SK-N-MC (cell line): ENCODE results near the gene SYTL3.
A peak's percentile ranks its signal among the peaks of the same experiment; 100 is the strongest.
"Not testable (repeated sequence)": the region's sequence is repeated elsewhere in the genome, so short reads cannot be mapped to it uniquely, and the experiment has no call there.

Experiments used
- DNase-seq: peaks from one replicate; pipeline ENCODE4 v3.0.0-alpha.2; 2011; ENCODE audit warnings: low read depth, low spot score
- H3K27ac ChIP-seq: fragments of 200-600 bp; sonication (generic); 2 replicates; pipeline ENCODE4 v1.5.1; 2016; ENCODE audit warnings: mixed run types
- H3K36me3 ChIP-seq: fragments of 200-600 bp; sonication (generic); 2 replicates; pipeline ENCODE4 v1.6.1; 2017; ENCODE audit warnings: antibody characterized with exemption, low read length, mixed read lengths; ENCODE audit not compliant: insufficient read depth
- H3K4me3 ChIP-seq: fragments of 200-600 bp; sonication (generic); 2 replicates; pipeline ENCODE4 v1.5.1; 2016
- H3K9ac ChIP-seq: fragments of 200-600 bp; sonication (generic); 2 replicates; pipeline ENCODE4 v1.8.0; 2017; ENCODE audit warnings: mixed run types, mixed read lengths; ENCODE audit not compliant: insufficient read length
- H3K9me3 ChIP-seq: fragments of 200-600 bp; sonication (generic); 2 replicates; pipeline ENCODE4 v1.6.1; 2017; ENCODE audit warnings: low read depth, mild to moderate bottlenecking, antibody characterized with exemption, low read length, moderate library complexity, mixed read lengths
- EZH2 ChIP-seq: fragments of 200-600 bp; sonication (generic); IDR thresholded peaks from one replicate; pipeline ENCODE4 v1.6.1; 2017; ENCODE audit warnings: antibody characterized with exemption
- FOXP2 ChIP-seq: optimal IDR thresholded peaks from 2 replicates; pipeline ENCODE3; 2011; ENCODE audit warnings: mild to moderate bottlenecking, moderate library complexity; ENCODE audit not compliant: insufficient read depth; ENCODE audit errors: extremely low read length, control extremely low read depth
- POLR2AphosphoS5 ChIP-seq: IDR thresholded peaks from 2 replicates; pipeline ENCODE4 v1.6.1; 2012; ENCODE audit warnings: mild to moderate bottlenecking, low read depth, low read length, borderline replicate concordance

Gene SYTL3

DNA sequence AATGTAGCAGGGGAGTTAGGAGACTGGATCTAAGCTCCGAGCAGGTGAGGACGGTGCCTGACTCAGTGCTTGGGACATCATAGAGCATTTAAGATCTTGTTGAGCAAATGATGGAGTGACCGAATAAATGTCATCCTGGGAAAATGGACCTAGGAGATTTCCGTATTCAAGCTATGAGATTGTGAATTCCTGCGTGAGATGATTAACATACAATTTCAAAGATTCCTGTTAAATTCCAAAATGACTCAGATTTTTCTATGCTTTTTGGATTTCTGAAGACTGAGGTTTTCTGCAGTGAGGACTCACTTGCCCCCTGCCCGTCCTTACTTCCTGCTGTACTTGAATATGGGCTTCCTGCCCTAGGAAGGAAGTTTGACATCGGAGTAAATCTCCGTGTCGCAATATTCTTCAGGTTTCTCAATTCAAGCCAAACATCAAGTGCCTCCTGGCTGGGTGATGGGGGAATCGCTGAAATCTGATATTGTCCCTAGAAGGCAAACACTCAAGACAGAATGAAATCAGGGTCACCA is 5.2 kb downstream of the SYTL3 start:
- 0 out of 2 replicates have a peak overlapping the region, but pooled peaks have one; percentile 19 for H3K4me3 ChIP-seq
- no peaks in the 10 kb centered on the region for H3K9me3 ChIP-seq
- H3K36me3 ChIP-seq: no peaks in the 10 kb centered on the region
- DNase-seq: no peak
- no peak overlapping the region for H3K9ac ChIP-seq
- TF ChIP-seq EZH2 (no peak), POLR2AphosphoS5 (no peak), FOXP2 (no peak)
- H3K27ac ChIP-seq: no peak overlapping the region

DNA sequence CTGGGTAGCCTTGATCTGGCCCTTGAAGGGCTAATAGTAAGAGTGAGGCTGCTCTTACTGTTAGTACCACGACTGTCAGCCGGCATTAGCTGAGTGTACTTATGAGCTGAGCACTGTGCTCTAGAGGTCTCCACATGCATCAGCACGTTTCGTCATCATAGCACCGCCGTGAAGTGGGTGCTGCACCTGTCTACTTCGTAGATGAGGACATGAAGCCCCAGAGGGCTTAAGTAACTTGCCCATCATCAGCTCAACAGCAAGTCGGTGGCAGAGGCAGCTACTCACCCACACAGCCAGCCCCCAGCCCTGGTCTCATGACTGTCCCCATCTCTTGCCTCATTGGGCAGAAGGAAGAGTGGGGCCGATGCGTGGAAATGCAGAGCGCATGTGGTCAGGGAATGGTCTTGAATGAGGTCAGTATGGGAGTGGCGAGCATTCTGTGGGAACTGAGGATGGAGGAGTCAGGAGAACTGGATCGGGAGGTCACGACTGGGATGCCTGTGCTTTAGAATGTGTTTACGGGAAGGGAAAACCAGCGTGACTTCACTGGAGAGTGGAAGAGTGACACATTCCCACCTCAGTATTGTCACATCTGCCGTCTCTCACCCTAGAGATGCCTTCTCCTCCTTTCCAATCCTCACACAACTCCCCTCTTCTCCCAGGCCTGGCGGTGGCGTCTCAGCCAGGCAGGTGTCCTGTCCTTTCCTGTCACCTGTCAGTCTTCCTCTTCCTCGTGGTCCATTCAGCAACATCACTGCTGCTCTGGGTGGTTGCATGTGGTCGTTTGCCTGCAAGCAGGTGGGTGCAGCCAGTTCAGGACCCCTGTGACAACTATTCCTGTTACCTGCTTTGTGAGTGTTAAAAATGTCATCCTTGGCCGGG is 6.0 kb downstream of the SYTL3 start:
- TF ChIP-seq POLR2AphosphoS5 (no peak), EZH2 (no peak), FOXP2 (no peak)
- Histone ChIP-seq H3K27ac (no peak overlapping the region), H3K36me3 (no peaks in the 10 kb centered on the region), H3K9me3 (no peaks in the 10 kb centered on the region), H3K9ac (no peak overlapping the region), H3K4me3 (0 out of 2 replicates have a peak overlapping the region, but pooled peaks have one; percentile 19)
- no peak for DNase-seq

DNA sequence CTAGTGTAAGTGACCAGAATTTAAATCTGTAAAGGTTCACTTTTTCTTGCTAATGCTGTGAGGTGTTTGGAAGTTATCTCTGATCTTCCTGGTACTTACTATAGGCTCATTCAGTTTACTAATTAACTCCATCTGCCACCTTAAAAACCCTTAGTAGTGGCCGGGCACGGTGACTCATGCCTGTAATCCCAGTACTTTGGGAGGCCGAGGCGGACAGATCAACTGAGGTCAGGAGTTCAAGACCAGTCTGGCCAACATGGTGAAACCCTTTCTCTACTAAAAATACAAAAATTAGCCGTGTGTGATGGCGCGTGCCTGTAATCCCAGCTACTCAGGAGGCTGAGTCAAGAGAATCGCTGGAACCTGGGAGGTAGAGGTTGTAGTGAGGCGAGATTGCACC is 7.1 kb downstream of the SYTL3 start:
- not testable (repeated sequence) for DNase-seq, H3K9me3 ChIP-seq, H3K9ac ChIP-seq, H3K36me3 ChIP-seq, H3K27ac ChIP-seq, H3K4me3 ChIP-seq

- no peak overlapping the region for H3K4me3 ChIP-seq
- H3K36me3 ChIP-seq: no peaks in the 10 kb centered on the region
- TF ChIP-seq FOXP2 (no peak), POLR2AphosphoS5 (no peak), EZH2 (no peak)
- no peak overlapping the region for H3K9ac ChIP-seq
- no peak for DNase-seq
- H3K9me3 ChIP-seq: no peaks in the 10 kb centered on the region
- H3K27ac ChIP-seq: no peak overlapping the region
Measured at GRCh38 chr6:158660333-158660754, 10.5 kb downstream of the SYTL3 start.

GRCh38 chr6:158661156-158661685 is 11.4 kb downstream of the SYTL3 start:
- no peak for TF ChIP-seq FOXP2
- TF ChIP-seq POLR2AphosphoS5: no peak
- no peak for TF ChIP-seq EZH2
- no peaks in the 10 kb centered on the region for H3K36me3 ChIP-seq

GRCh38 chr6:158662607-158662953 is 12.7 kb downstream of the SYTL3 start:
- TF ChIP-seq EZH2 (no peak), FOXP2 (no peak), POLR2AphosphoS5 (no peak)
- no peak overlapping the region for H3K27ac ChIP-seq
- no peak overlapping the region for H3K9ac ChIP-seq
- H3K36me3 ChIP-seq: no peaks in the 10 kb centered on the region
- H3K9me3 ChIP-seq: no peaks in the 10 kb centered on the region
- DNase-seq: no peak
- H3K4me3 ChIP-seq: peak overlapping the region; percentile 54

More at GRCh38 chr6:158661156-158661685, 11.4 kb downstream of the SYTL3 start:
- Histone ChIP-seq H3K9ac (no peak overlapping the region), H3K9me3 (no peaks in the 10 kb centered on the region), H3K4me3 (no peak overlapping the region), H3K27ac (no peak overlapping the region)
- no peak for DNase-seq

- peak overlapping the region; percentile 54 for H3K4me3 ChIP-seq
Measured at GRCh38 chr6:158662954-158663624, 13.2 kb downstream of the SYTL3 start.

DNA sequence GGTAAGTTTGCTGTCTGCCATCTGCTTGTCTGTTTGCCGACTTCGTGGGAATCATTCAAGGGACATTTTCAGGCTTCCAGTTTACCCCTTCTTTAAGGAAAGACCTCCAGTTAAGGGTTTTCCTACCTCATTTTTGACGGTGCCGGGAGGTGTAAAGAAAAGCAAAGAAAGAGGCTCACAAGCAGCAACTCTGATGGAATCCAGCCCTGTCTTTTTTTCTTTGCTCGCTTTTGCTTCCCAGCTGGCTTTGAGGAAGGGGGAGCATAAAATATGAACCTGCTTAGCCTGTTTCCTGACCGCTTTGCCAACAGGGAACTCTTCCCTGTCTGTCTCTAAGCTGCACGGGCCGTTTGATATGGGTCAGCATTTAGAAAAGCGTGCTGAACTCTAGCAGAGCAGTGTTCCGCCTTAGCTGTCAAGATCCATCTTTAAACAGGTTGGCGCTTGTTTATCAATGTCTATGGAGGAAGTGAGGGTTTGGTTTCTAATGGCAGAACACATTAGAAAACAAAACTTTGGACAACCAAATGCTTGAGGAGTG is 13.8 kb downstream of the SYTL3 start:
- no peak for TF ChIP-seq FOXP2
- no peak for TF ChIP-seq POLR2AphosphoS5
- no peak for TF ChIP-seq EZH2
- Histone ChIP-seq H3K9me3 (no peaks in the 10 kb centered on the region), H3K36me3 (no peaks in the 10 kb centered on the region), H3K27ac (no peak overlapping the region), H3K4me3 (no peak overlapping the region), H3K9ac (no peak overlapping the region)
- no peak for DNase-seq

More at GRCh38 chr6:158662954-158663624, 13.2 kb downstream of the SYTL3 start:
- TF ChIP-seq EZH2: no peak
- TF ChIP-seq FOXP2: no peak
- no peak for TF ChIP-seq POLR2AphosphoS5
- Histone ChIP-seq H3K9me3 (no peaks in the 10 kb centered on the region), H3K9ac (no peak overlapping the region), H3K27ac (no peak overlapping the region), H3K36me3 (no peaks in the 10 kb centered on the region)
- no peak for DNase-seq

DNA sequence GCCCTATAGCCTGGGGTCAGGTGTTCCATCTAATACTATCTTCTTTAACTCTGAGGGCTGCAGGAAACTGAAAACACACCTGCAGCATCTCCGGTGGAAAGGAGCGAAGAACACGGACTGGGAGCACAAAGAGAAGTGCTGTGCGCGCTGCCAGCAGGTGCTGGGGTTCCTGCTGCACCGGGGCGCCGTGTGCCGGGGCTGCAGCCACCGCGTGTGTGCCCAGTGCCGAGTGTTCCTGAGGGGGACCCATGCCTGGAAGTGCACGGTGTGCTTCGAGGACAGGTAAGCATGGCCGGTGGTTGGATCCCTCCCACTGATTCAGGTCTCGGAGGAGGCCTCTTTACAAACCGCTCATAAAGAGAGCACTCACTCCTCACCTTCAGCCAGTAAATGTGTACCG is 15.5 kb downstream of the SYTL3 start:
- Histone ChIP-seq H3K27ac (no peak overlapping the region), H3K9ac (no peak overlapping the region), H3K4me3 (no peak overlapping the region), H3K9me3 (no peaks in the 10 kb centered on the region), H3K36me3 (no peaks in the 10 kb centered on the region)
- DNase-seq: no peak
- TF ChIP-seq FOXP2: no peak
- no peak for TF ChIP-seq EZH2
